HepG2 (cell line): Measurements from ENCODE around the gene MRPL14. TPM values are rescaled to one million over a fixed set of nuclear protein-coding genes. Genes with fewer than 3 reads are reported as not detected.

ENCODE experiments used
- KLF12 ChIP-seq: sonication (generic); formaldehyde crosslinking; IDR thresholded peaks from 2 replicates; pipeline ENCODE4 v1.4.0; 2020; ENCODE audit warnings: missing genetic modification reagents, borderline replicate concordance
- MYC ChIP-seq: sonication (generic); formaldehyde crosslinking; IDR thresholded peaks from 2 replicates; pipeline ENCODE4 v1.9.0; 2021; ENCODE audit warnings: missing genetic modification reagents, borderline replicate concordance
- POLR2AphosphoS2 ChIP-seq: IDR thresholded peaks from 2 replicates; pipeline ENCODE4 v1.6.1; 2011; ENCODE audit warnings: low read depth, low read length, improper control_type of control experiment
- REXO4 ChIP-seq: sonication (generic); formaldehyde crosslinking; IDR thresholded peaks from 2 replicates; pipeline ENCODE4 v1.8.0; 2022; ENCODE audit warnings: missing genetic modification reagents, mild to moderate bottlenecking, borderline replicate concordance
- RNF2 ChIP-seq: fragments of 450-650 bp; conservative IDR thresholded peaks from 2 replicates; pipeline ENCODE4 v1.6.1; 2016; ENCODE audit warnings: low read depth
- SMAD1 ChIP-seq: sonication (generic); formaldehyde crosslinking; IDR thresholded peaks from 2 replicates; pipeline ENCODE4 v1.4.0; 2020; ENCODE audit warnings: missing genetic modification reagents, low read depth, mild to moderate bottlenecking, borderline replicate concordance
- SUZ12 ChIP-seq: fragments of 150-350 bp; IDR thresholded peaks from 2 replicates; pipeline ENCODE4 v1.6.1; 2014; ENCODE audit warnings: low read depth, low read length
- YY1 ChIP-seq: IDR thresholded peaks from 2 replicates; pipeline ENCODE4 v1.6.1; 2011; ENCODE audit warnings: low read length, low read depth, moderate library complexity, mild to moderate bottlenecking; ENCODE audit not compliant: insufficient read depth, insufficient replicate concordance
- ZBTB21 ChIP-seq: sonication (generic); formaldehyde crosslinking; IDR thresholded peaks from 2 replicates; pipeline ENCODE4 v1.4.0; 2020; ENCODE audit warnings: missing genetic modification reagents
- ZFP36 ChIP-seq: fragments of 150-350 bp; IDR thresholded peaks from 2 replicates; pipeline ENCODE4 v1.6.1; 2018; ENCODE audit warnings: borderline replicate concordance, low read length, low read depth; ENCODE audit not compliant: partially characterized antibody
- ZFP37 ChIP-seq: sonication (generic); formaldehyde crosslinking; IDR thresholded peaks from 2 replicates; pipeline ENCODE4 v1.4.0; 2020; ENCODE audit warnings: missing genetic modification reagents, borderline replicate concordance
- ZMYM4 ChIP-seq: sonication (generic); formaldehyde crosslinking; IDR thresholded peaks from 2 replicates; pipeline ENCODE4 v1.8.1; 2023; ENCODE audit warnings: mild to moderate bottlenecking, missing genetic modification reagents
- ZNF138 ChIP-seq: sonication (generic); formaldehyde crosslinking; IDR thresholded peaks from 2 replicates; pipeline ENCODE4 v1.5.0; 2020; ENCODE audit warnings: mild to moderate bottlenecking, low read depth, missing genetic modification reagents
- ZNF292 ChIP-seq: sonication (generic); formaldehyde crosslinking; IDR thresholded peaks from 2 replicates; pipeline ENCODE4 v1.8.1; 2022; ENCODE audit warnings: mild to moderate bottlenecking, low read depth, missing genetic modification reagents, borderline replicate concordance
- ZNF350 ChIP-seq: sonication (generic); formaldehyde crosslinking; IDR thresholded peaks from 2 replicates; pipeline ENCODE4 v1.4.0; 2020; ENCODE audit warnings: mild to moderate bottlenecking, low read depth, missing genetic modification reagents, borderline replicate concordance
- ZNF570 ChIP-seq: sonication (generic); formaldehyde crosslinking; IDR thresholded peaks from 2 replicates; pipeline ENCODE4 v1.4.0; 2020; ENCODE audit warnings: mild to moderate bottlenecking, missing genetic modification reagents, borderline replicate concordance
- ZNF580 ChIP-seq: IDR thresholded peaks from 2 replicates; pipeline ENCODE4 v1.6.1; 2016; ENCODE audit warnings: low read depth, borderline replicate concordance
- ZNF670 ChIP-seq: sonication (generic); formaldehyde crosslinking; IDR thresholded peaks from 2 replicates; pipeline ENCODE4 v1.8.0; 2022; ENCODE audit warnings: mild to moderate bottlenecking, missing genetic modification reagents, borderline replicate concordance
- ZNF687 ChIP-seq: sonication (generic); formaldehyde crosslinking; IDR thresholded peaks from 2 replicates; pipeline ENCODE4 v1.5.1; 2020; ENCODE audit warnings: mild to moderate bottlenecking, missing genetic modification reagents, moderate library complexity
- polyA plus RNA-seq, 8 experiments: library from polyadenylated mRNA; depleted of rRNA in 3 of 8; stranded (reverse) in 7 of 8; unstranded in 1 of 8; fragments of >200 nt; fragmentation: Illumina TruSeq in 4 of 8; extraction: Trizol in 4 of 8; gene quantifications; 2 replicates each; pipeline versions ENCODE4 v1.2.1 to v1.2.3, GENCODE V29; 2011 to 2016; ENCODE audit warnings: low read depth in 4 of 8, missing spikeins in 1 of 8, mixed read lengths in 1 of 8; ENCODE audit not compliant: insufficient read depth in 1 of 8
- total RNA-seq, 5 experiments: library from RNA; depleted of rRNA; stranded (reverse); fragments of >200 nt; fragmentation: Illumina TruSeq; extraction: Trizol; gene quantifications; 2 replicates each; pipeline ENCODE4 v1.2.3, GENCODE V29; 2016; ENCODE audit warnings: low read depth in 1 of 5
- TF ChIP-seq, protein P1 (sequence below): sonication (generic); formaldehyde crosslinking; IDR thresholded peaks from 2 replicates; pipeline ENCODE4 v1.4.0; 2020; ENCODE audit warnings: missing genetic modification reagents
- TF ChIP-seq, protein P2 (sequence below): sonication (generic); formaldehyde crosslinking; IDR thresholded peaks from 2 replicates; pipeline ENCODE4; 2020; ENCODE audit warnings: missing genetic modification reagents, mild to moderate bottlenecking, borderline replicate concordance

Gene MRPL14
- total and polyA plus RNA-seq, 2 of the 13 experiments (the other 11 are each of a cell fraction or from before 2014, with no cell fraction given) = 157 to 178 TPM

DNA sequence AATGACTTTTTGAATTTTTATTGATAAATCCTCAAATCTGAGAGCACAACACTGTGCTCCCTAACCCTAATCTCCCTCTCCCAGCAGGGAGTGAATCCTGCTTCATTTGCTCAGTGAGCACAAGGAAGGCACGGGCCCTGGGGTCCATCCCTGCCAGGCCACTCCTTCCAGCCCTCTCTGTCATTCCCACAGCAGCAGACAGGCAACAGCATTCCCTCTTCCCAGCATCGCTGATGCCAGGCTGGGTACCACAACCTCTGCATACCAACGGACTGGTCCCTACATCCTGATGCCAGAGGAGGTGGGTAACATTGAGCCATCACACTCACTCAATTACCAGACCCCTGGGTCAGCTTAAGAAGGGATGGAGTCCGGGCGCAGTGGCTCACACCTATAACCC is 34.2 kb downstream of the MRPL14 start (continued):
- TF ChIP-seq POLR2AphosphoS2 = no peak
- TF ChIP-seq REXO4 (CRISPR knock-in tag) = no peak
- no peak for TF ChIP-seq SMAD1 (CRISPR knock-in tag)
- no peak for TF ChIP-seq ZNF292 (CRISPR knock-in tag)
- TF ChIP-seq ZNF670 (CRISPR knock-in tag) = no peak
- no peak for TF ChIP-seq ZMYM4 (CRISPR knock-in tag)
- TF ChIP-seq ZFP36 = no peak
- TF ChIP-seq ZNF687 (CRISPR knock-in tag) = peak; percentile 66
- 0 out of 2 replicates have a peak, but pooled peaks have one; percentile 40 for TF ChIP-seq ZNF350 (CRISPR knock-in tag)
- TF ChIP-seq MYC = no peak
- no peak for TF ChIP-seq RNF2
- no peak for TF ChIP-seq YY1
- TF ChIP-seq, protein P1, sequence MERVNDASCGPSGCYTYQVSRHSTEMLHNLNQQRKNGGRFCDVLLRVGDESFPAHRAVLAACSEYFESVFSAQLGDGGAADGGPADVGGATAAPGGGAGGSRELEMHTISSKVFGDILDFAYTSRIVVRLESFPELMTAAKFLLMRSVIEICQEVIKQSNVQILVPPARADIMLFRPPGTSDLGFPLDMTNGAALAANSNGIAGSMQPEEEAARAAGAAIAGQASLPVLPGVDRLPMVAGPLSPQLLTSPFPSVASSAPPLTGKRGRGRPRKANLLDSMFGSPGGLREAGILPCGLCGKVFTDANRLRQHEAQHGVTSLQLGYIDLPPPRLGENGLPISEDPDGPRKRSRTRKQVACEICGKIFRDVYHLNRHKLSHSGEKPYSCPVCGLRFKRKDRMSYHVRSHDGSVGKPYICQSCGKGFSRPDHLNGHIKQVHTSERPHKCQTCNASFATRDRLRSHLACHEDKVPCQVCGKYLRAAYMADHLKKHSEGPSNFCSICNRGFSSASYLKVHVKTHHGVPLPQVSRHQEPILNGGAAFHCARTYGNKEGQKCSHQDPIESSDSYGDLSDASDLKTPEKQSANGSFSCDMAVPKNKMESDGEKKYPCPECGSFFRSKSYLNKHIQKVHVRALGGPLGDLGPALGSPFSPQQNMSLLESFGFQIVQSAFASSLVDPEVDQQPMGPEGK = no peak
- no peak for TF ChIP-seq KLF12 (CRISPR knock-in tag)
- TF ChIP-seq ZNF580 = no peak
- no peak for TF ChIP-seq ZNF570 (CRISPR knock-in tag)
- 0 out of 2 replicates have a peak, but pooled peaks have one; percentile 2 for TF ChIP-seq ZFP37 (CRISPR knock-in tag)
- TF ChIP-seq, protein P2, sequence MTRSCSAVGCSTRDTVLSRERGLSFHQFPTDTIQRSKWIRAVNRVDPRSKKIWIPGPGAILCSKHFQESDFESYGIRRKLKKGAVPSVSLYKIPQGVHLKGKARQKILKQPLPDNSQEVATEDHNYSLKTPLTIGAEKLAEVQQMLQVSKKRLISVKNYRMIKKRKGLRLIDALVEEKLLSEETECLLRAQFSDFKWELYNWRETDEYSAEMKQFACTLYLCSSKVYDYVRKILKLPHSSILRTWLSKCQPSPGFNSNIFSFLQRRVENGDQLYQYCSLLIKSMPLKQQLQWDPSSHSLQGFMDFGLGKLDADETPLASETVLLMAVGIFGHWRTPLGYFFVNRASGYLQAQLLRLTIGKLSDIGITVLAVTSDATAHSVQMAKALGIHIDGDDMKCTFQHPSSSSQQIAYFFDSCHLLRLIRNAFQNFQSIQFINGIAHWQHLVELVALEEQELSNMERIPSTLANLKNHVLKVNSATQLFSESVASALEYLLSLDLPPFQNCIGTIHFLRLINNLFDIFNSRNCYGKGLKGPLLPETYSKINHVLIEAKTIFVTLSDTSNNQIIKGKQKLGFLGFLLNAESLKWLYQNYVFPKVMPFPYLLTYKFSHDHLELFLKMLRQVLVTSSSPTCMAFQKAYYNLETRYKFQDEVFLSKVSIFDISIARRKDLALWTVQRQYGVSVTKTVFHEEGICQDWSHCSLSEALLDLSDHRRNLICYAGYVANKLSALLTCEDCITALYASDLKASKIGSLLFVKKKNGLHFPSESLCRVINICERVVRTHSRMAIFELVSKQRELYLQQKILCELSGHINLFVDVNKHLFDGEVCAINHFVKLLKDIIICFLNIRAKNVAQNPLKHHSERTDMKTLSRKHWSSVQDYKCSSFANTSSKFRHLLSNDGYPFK (CRISPR knock-in tag) = no peak; the same call in 1 of the 2 replicates
- no peak for TF ChIP-seq SUZ12
- TF ChIP-seq ZBTB21 (CRISPR knock-in tag) = no peak
- TF ChIP-seq ZNF138 (CRISPR knock-in tag) = peak; percentile 43; the same call in 1 of the 2 replicates
